ENCODE data around the gene LMOD1. TPM values are rescaled to one million over a fixed set of nuclear protein-coding genes. Genes with fewer than 3 reads are reported as not detected.
"Not testable (repeated sequence)": the region's sequence is repeated elsewhere in the genome, so short reads cannot be mapped to it uniquely, and the experiment has no call there.

LMOD1 gene
- total RNA-seq (2014; rRNA removed; shearing (Covaris generic)) = 2.4 and 2.5 TPM in 2 replicates

DNA sequence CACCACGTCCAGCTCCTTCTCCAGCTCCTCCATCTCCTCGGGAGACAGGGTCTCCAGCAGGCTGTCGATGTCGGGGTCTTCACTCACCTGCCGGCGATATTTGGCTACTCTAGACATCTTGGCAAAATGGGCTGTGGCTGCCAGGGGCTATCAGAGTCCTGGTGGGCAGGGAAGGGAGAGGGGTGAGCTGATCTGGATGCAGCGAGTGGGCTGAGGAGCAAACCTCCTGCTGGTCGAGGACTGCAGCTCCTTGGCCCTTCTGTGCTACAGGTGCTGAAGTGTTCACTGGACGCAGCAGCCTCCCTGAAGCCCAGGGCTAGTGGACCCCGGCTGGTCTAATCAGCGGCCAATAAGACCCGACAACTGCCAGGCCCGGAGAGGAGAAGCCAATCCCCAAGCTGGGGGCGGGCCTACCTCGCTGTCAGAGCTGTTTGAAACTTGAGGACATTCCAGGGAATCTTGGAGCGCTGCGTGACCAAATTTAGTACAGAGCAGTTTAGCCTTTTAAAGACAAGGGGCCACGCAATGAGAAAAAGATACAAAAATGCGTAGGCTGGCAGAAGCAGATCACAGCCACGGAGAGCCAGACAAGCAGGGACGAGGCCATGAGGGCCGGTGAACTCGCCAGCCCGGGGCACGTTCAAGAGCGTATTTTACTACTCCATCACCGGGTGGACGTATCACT lies at the start of gene LMOD1:
LMOD1 (minus strand) TSS at position 325 of the 685 bp plus-strand sequence; CDS start at position 117, 208 bp downstream.
- in situ Hi-C loops (cut with HindIII; ENCODE audit: low sequenced_read_pairs) = no loop called here
- DNase-seq (ENCODE audit: low spot score) = peak; percentile 85

GRCh38 chr1:201990427-201990826 lies 44.1 kb upstream of the LMOD1 start:
- in situ Hi-C loops (cut with HindIII; ENCODE audit: low sequenced_read_pairs) = no loop called here

DNA sequence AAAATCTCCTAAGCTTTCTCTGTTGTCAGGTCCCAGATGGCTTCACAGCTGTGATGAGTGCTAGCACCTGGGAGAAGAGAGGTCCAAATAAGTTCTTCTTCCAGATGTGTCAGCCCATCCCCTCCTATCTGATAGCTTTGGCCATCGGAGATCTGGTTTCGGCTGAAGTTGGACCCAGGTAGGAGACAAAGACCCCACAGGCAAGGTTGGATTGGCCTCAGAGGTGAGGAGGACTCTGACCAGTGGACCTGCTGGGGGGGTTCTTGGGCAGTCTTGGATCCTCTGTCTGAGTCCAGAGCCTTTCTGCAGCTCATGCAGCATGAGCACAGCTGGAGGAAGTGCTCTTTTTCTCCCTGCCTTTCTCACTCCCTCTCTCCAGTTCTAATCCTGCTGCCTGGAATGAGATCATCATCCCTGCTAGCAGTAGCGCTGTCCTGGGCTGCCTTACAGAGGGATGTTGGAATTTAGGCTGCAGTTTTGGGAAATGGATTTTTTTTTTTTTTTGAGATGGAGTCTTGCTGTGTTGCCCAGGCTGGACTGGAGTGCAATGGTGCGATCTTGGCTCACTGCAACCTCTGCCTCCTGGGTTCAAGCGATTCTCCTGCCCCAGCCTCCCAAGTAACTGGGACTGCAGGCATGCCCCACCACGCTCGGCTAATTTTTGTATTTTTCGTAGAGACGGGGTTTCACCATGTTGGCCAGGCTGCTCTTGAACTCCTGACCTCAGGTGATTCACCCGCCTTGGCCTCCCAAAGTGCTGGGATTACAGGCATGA lies 43.2 kb upstream of the LMOD1 start:
- no peak for DNase-seq (ENCODE audit: low spot score)
- in situ Hi-C loops (cut with HindIII; ENCODE audit: low sequenced_read_pairs) = no loop called here

More at GRCh38 chr1:201990427-201990826, 44.1 kb upstream of the LMOD1 start:
- no peak for DNase-seq (ENCODE audit: low spot score)

DNA sequence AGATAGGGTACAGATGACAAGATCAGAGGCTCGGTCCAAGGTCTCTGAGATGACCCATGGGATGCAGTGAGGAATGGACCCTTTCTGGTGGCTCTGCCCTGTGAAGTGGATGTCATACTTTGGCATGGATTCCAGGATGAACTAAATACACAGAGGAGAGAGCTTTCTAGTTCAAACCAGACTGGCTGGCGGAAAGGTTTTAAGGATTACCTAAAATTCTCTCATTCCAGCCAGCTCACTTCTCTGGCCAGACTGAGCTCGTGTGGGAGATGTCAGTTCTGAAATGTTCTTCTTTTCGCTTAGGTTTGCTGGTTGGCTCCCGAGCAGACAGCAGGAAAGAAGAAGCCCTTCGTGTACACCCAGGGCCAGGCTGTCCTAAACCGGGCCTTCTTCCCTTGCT lies 42.3 kb upstream of the LMOD1 start:
- no peak for DNase-seq (ENCODE audit: low spot score)
- in situ Hi-C loops (cut with HindIII; ENCODE audit: low sequenced_read_pairs) = no loop called here

- no peak for DNase-seq (ENCODE audit: low spot score)
- in situ Hi-C loops (cut with HindIII; ENCODE audit: low sequenced_read_pairs) = no loop called here
Measured at GRCh38 chr1:201985355-201985754, 39.0 kb upstream of the LMOD1 start.

- DNase-seq (ENCODE audit: low spot score) = no peak
- in situ Hi-C loops (cut with HindIII; ENCODE audit: low sequenced_read_pairs) = no loop called here
Measured at GRCh38 chr1:201984446-201984845, 38.1 kb upstream of the LMOD1 start.

- no peak for DNase-seq (ENCODE audit: low spot score)
- in situ Hi-C loops (cut with HindIII; ENCODE audit: low sequenced_read_pairs) = no loop called here
Measured at GRCh38 chr1:201983380-201983805, 37.0 kb upstream of the LMOD1 start.

DNA sequence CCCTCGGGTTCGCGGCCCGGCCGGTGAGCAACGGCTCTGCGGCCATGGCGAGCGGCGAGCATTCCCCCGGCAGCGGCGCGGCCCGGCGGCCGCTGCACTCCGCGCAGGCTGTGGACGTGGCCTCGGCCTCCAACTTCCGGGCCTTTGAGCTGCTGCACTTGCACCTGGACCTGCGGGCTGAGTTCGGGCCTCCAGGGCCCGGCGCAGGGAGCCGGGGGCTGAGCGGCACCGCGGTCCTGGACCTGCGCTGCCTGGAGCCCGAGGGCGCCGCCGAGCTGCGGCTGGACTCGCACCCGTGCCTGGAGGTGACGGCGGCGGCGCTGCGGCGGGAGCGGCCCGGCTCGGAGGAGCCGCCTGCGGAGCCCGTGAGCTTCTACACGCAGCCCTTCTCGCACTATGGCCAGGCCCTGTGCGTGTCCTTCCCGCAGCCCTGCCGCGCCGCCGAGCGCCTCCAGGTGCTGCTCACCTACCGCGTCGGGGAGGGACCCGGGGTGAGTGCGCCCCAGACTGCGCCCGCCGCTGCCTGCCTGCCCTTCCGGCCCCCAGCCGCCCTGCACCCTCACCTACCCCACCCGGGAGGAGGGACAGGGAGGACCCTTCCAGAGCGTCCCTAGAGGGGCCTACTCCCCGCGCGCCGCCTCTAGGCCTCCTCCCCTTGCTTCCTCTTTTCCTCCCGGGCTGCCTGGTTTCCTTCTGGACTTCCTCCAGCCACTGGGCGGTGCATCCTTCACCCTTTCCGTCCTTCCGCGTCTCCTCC lies 36.5 kb upstream of the LMOD1 start, which contains the start of gene RNPEP:
RNPEP (plus strand) TSS at position 26 of the 757 bp plus-strand sequence; CDS start at position 45, 19 bp downstream.
- DNase-seq (ENCODE audit: low spot score) = peak; percentile 82
- in situ Hi-C loops (cut with HindIII; ENCODE audit: low sequenced_read_pairs) = no loop called here

DNA sequence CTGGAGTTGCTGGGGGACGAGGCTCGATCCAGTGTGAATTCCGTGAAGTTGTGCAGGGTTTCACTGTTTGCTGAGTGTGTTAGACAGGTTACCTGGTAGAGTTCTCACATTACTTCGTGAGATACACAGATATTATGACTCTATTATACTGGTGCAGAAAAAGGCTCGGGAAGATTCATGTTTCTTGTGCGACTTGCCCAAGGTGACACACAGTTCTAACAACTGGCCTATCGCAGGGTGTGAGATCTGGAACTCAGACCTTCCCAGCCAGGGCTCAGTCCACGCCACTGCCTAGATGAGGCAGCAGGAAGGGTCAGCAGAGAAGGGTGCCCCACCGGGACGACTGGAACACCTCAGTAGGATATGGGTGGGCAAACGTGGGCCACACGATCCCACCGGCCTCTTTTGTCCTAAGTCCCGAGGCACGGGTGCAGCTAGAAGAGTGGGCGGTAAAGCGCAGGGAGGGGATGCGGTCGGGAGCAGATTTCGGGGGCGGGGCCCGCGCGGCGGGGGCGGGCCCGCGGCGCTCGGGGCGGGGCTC lies 35.8 kb upstream of the LMOD1 start:
- in situ Hi-C loops (cut with HindIII; ENCODE audit: low sequenced_read_pairs) = no loop called here
- peak; percentile 71 for DNase-seq (ENCODE audit: low spot score)

- in situ Hi-C loops (cut with HindIII; ENCODE audit: low sequenced_read_pairs) = no loop called here
- DNase-seq (ENCODE audit: low spot score) = no peak
Measured at GRCh38 chr1:201970334-201971159, 24.2 kb upstream of the LMOD1 start.

- DNase-seq (ENCODE audit: low spot score) = no peak
- in situ Hi-C loops (cut with HindIII; ENCODE audit: low sequenced_read_pairs) = no loop called here
Measured at GRCh38 chr1:201968202-201968925, 22.0 kb upstream of the LMOD1 start.

- DNase-seq (ENCODE audit: low spot score) = no peak
- in situ Hi-C loops (cut with HindIII; ENCODE audit: low sequenced_read_pairs) = no loop called here
Measured at GRCh38 chr1:201966171-201966570, 19.8 kb upstream of the LMOD1 start.

DNA sequence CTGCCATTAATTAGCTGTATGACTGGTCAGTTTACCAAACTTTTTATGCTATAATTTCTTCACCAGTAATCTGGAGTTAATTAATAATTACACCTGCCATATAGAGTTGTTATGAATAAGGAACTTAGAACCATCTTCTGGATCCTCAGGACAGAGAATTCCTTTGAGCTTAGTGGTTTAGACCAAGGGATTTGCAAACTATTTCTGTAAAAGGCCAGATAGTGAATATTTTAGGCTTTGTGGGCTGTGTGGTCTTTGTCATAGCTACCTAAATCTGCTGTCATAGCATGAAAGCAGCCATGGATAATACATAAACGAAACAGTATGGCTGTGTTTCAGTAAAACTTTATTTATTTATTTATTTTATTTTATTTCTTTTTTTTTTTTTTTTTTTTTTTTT lies 17.9 kb upstream of the LMOD1 start:
- no peak for DNase-seq (ENCODE audit: low spot score)
- in situ Hi-C loops (cut with HindIII; ENCODE audit: low sequenced_read_pairs) = no loop called here

DNA sequence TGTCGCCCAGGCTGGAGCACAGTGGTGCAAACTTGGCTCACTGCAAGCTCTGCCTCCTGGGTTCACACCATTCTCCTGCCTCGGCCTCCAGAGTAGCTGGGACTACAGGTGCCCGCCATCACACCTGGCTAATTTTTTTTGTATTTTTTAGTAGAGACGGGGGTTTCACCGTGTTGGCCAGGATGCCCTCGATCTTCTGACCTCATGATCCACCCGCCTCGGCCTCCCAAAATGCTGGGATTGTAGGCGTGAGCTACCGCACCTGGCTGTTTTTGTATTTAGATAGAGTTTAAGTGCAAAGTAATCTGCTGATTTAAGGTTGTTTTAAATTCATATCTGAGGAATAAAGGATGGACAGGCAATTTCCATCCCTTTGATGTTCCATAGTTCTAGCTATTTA lies 16.0 kb upstream of the LMOD1 start:
- in situ Hi-C loops (cut with HindIII; ENCODE audit: low sequenced_read_pairs); DNase-seq (ENCODE audit: low spot score): not testable (repeated sequence)

GRCh38 chr1:201958348-201958747 lies 12.0 kb upstream of the LMOD1 start:
- in situ Hi-C loops (cut with HindIII; ENCODE audit: low sequenced_read_pairs) = no loop called here
- DNase-seq (ENCODE audit: low spot score) = no peak

DNA sequence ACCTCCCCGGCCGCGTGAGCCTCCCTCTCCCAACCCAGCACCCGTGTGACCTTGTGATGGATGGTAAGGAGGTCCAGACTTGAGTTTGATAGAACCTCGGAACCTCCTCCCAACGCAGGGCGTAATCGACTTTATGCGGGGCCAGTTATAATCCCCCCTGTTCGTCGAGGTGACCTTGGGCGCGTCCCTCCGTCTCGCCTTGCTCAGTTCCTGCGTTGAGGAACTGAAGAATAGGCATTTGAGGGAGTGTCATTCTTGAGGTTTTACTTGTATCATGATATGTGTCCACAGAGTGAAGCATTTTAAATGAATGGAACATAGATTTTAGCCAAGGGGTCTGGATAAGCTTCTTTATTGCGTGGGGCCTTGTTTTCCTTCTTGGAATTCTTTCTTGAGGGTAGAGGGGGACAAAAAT lies 9.4 kb upstream of the LMOD1 start:
- in situ Hi-C loops (cut with HindIII; ENCODE audit: low sequenced_read_pairs) = no loop called here
- no peak for DNase-seq (ENCODE audit: low spot score)

- DNase-seq (ENCODE audit: low spot score) = peak; percentile 99
- in situ Hi-C loops (cut with HindIII; ENCODE audit: low sequenced_read_pairs) = no loop called here
Measured at GRCh38 chr1:201955009-201955728, 8.8 kb upstream of the LMOD1 start, which contains the start of gene TIMM17A. Gene TIMM17A (plus strand): TSS chr1:201955503. CDS start chr1:201955527, 24 bp downstream.

Measured in G401 (cell line).